Measurements from ENCODE around the gene GNG7.

The GNG7 gene

GRCh38 chr19:2488942-2489731 is 213.4 kb downstream of the GNG7 start:
- TF ChIP-seq, protein P1, sequence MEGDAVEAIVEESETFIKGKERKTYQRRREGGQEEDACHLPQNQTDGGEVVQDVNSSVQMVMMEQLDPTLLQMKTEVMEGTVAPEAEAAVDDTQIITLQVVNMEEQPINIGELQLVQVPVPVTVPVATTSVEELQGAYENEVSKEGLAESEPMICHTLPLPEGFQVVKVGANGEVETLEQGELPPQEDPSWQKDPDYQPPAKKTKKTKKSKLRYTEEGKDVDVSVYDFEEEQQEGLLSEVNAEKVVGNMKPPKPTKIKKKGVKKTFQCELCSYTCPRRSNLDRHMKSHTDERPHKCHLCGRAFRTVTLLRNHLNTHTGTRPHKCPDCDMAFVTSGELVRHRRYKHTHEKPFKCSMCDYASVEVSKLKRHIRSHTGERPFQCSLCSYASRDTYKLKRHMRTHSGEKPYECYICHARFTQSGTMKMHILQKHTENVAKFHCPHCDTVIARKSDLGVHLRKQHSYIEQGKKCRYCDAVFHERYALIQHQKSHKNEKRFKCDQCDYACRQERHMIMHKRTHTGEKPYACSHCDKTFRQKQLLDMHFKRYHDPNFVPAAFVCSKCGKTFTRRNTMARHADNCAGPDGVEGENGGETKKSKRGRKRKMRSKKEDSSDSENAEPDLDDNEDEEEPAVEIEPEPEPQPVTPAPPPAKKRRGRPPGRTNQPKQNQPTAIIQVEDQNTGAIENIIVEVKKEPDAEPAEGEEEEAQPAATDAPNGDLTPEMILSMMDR (conservative IDR thresholded peaks at IDR 0.05; ENCODE audit: low read depth, low read length) = no peak
- DNase-seq (ENCODE audit: low read depth) = peak; percentile 47
- H3K4me3 ChIP-seq (ENCODE audit: low read depth, low read length) = peak overlapping the region; percentile 37

DNA sequence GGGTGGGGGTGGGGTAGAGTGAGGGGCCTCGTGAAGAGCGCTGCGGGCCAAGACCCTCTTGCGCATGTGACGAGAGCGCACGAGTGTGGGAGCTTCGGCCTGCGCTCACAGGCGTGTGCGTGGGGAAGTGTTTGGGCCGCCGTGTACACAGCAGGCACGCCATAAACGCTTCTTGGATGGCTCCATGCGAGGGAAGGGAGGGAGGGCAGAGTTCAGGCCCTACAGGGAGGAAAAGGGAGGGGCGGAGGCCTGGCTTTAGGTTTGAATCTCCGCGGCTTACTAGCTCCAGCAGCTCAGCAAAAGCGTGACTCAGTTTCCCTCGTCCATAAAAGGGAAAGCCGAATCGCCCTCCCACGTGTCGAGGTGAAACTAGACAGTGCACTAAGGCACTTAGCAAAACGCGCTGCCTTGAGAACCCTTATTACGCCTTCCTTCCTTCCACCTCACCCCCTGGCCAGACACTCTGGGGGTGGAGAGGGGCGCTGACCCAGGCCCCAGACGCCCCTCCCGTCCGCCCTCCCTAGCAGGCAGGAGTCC is 214.0 kb downstream of the GNG7 start:
- TF ChIP-seq, protein P1 (conservative IDR thresholded peaks at IDR 0.05; ENCODE audit: low read depth, low read length) = no peak
- H3K4me3 ChIP-seq (ENCODE audit: low read depth, low read length) = peak overlapping the region; percentile 37
- no peak for DNase-seq (ENCODE audit: low read depth)

GRCh38 chr19:2487842-2488241 is 214.7 kb downstream of the GNG7 start:
- TF ChIP-seq, protein P1 (conservative IDR thresholded peaks at IDR 0.05; ENCODE audit: low read depth, low read length) = no peak
- no peak for DNase-seq (ENCODE audit: low read depth)
- H3K4me3 ChIP-seq (ENCODE audit: low read depth, low read length) = no peak overlapping the region

GRCh38 chr19:2487090-2487489 is 215.4 kb downstream of the GNG7 start:
- H3K4me3 ChIP-seq (ENCODE audit: low read depth, low read length) = no peak overlapping the region
- TF ChIP-seq, protein P1 (conservative IDR thresholded peaks at IDR 0.05; ENCODE audit: low read depth, low read length) = no peak
- no peak for DNase-seq (ENCODE audit: low read depth)

GRCh38 chr19:2485428-2485827 is 217.1 kb downstream of the GNG7 start:
- TF ChIP-seq, protein P1 (conservative IDR thresholded peaks at IDR 0.05; ENCODE audit: low read depth, low read length) = no peak
- no peak overlapping the region for H3K4me3 ChIP-seq (ENCODE audit: low read depth, low read length)
- DNase-seq (ENCODE audit: low read depth) = no peak

GRCh38 chr19:2484178-2484937 is 218.1 kb downstream of the GNG7 start:
- TF ChIP-seq, protein P1 (conservative IDR thresholded peaks at IDR 0.05; ENCODE audit: low read depth, low read length) = no peak
- H3K4me3 ChIP-seq (ENCODE audit: low read depth, low read length) = no peak overlapping the region
- DNase-seq (ENCODE audit: low read depth) = no peak
